Iris pigment epithelial cell (primary cell): Measurements from ENCODE around the gene LAMTOR5.
"Not testable (repeated sequence)": the region's sequence is repeated elsewhere in the genome, so short reads cannot be mapped to it uniquely, and the experiment has no call there.

Experiments used
- DNase-seq: peaks from one replicate; pipeline ENCODE4 v3.0.0-alpha.2; 2011; ENCODE audit warnings: low read depth

LAMTOR5 gene

DNA sequence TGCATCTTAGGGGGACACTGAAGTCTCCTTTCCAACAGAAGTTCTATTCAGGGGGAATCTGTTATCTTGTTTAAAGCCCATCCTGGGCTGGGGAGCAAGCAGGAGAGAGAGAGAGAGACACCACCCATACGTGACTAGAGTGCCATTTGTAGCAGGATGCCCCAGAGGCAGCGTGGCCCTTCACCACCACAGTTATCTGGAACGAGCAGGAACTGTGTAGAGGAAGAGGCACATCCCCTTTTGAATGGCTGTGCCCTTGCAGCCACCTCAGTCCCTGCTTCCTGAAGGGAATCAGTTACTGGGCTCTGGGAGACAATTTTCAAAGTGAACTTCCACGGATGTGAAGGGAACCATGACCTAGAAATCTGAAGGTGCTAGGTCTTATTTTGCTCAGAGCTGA, 19.4 kb upstream of the LAMTOR5 start:
- no peak for DNase-seq

GRCh38 chr1:110425612-110426152, 18.2 kb upstream of the LAMTOR5 start:
- no peak for DNase-seq

GRCh38 chr1:110424699-110425611, 17.5 kb upstream of the LAMTOR5 start:
- DNase-seq: peak; percentile 53

- peak; percentile 76 for DNase-seq
These were observed 13.6 kb upstream of the LAMTOR5 start for GRCh38 chr1:110420874-110421793.

- DNase-seq: no peak
These were observed 12.6 kb upstream of the LAMTOR5 start for GRCh38 chr1:110420023-110420662.

- DNase-seq: no peak
These were observed 11.2 kb upstream of the LAMTOR5 start for GRCh38 chr1:110418729-110419128.

DNA sequence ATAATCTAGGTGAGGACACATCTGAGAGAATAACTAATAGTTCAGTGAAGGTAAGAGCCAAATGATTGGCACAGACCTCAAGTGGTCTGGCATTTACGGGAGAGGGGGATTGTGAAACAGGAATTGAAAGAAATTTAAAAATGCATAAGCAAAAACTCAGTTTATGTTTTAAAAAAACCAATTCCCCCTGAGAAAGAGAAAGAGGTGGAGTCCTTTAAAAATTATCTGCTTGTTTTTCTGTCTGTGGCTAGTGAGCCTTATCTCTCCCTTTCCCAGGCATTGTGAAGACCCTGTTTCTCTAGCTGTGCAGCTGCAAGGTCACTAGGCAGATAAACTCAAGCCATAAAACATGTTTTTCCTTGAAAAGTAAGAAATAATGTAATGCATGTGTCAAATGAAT, 5.6 kb upstream of the LAMTOR5 start:
- DNase-seq: not testable (repeated sequence)

GRCh38 chr1:110412576-110412975, 5.1 kb upstream of the LAMTOR5 start:
- DNase-seq: peak; percentile 71

DNA sequence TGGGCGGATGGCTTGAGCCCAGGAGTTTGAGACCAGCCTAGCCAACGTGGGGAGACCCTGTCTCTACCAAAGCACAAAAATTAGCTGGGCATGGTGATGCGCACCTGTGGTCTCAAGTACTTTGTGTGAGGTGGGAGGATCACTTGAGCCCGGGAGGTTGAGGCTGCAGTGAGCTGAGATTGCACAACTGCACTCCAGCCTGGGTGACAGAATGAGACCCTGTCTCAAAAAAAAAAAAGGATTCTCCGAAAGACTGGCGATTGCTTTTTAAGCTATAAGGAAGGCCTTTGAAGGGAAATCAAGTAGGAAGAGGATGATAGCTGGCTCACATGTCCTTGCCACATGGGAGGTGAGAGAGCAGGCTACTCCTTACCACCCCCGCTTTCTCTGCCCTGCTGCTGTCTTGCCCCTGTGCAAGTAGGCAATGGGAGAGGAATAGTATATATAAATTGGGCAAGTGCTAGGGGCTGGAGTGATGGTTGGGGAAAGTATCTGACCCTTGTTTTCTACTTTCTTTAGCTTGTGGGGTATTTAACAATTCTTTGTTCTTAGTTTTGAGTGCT, 3.8 kb upstream of the LAMTOR5 start:
- no peak for DNase-seq

GRCh38 chr1:110409316-110409715, 1.8 kb upstream of the LAMTOR5 start:
- DNase-seq: no peak

GRCh38 chr1:110408488-110408887, 994 bp upstream of the LAMTOR5 start:
- DNase-seq: no peak

DNA sequence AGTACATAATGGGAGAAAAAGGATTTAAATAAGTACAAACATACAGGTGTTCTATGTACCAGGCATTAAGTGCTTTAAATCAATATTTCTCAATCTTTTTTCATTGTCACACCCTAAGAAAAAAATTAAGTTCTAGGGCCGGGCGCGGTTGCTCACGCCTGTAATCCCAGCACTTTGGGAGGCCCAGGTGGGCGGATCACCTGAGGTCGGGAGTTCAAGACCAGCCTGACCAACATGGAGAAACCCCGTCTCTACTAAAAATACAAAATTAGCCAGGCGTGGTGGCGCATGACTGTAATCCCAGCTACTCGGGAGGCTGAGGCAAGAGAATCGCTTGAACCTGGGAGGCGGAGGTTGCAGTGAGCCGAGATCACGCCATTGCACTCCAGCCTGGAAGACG, 1.1 kb downstream of the LAMTOR5 start:
- DNase-seq: not testable (repeated sequence)

DNA sequence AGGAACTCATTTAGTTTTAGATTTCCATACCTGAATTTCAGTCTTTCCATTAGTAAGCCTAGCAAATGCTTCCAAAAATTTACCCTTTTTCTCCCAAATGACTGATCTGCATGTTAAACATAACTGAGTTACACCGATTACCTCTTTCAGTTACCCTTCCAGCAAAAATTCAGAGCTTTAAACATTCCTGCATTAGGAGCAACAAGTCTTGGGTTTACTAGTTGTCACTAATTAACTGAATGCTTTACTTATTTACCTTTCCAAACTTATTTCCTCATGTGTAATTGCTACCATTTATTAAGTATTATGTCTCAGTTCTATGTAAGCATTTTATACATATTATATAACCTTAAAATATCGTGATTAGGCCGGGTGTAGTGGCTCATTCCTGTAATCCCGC, 3.1 kb downstream of the LAMTOR5 start:
- no peak for DNase-seq

DNA sequence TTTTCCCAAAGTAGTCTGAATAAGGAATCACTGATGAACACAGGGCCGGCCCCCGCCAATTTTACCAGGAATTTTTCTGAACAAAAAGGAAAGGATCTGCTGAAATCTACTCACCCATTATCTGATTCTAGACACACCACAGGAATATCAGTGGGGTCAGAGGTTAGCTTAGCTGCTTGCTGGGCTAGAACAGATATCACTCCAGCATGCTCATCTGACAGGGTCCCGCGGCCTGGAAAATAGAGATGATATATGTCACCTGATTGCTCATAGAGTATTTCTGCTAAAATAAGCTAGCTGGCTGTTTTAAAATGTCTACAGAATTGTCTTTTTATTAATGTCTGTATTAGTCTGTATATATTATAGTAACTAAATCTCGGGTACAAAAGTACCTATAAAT, 3.7 kb downstream of the LAMTOR5 start:
- no peak for DNase-seq

- DNase-seq: not testable (repeated sequence)
These were observed 11.1 kb downstream of the LAMTOR5 start for GRCh38 chr1:110396259-110396958.

DNA sequence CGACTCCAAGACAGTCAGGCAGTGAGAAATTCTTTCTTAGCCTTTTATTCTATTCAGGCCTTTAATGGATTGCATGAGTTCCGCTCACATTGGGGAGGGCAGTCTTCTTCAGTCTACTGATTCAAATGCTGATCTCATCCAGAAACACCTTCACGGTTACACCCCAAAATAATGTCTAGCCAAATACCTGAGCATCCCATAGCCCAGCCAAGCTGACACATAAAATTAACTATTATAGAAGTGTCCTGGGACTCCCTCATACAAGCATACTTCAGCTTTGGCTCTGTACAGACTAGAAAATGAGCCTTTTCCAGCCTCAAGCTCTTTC, 13.0 kb downstream of the LAMTOR5 start:
- DNase-seq: no peak

DNA sequence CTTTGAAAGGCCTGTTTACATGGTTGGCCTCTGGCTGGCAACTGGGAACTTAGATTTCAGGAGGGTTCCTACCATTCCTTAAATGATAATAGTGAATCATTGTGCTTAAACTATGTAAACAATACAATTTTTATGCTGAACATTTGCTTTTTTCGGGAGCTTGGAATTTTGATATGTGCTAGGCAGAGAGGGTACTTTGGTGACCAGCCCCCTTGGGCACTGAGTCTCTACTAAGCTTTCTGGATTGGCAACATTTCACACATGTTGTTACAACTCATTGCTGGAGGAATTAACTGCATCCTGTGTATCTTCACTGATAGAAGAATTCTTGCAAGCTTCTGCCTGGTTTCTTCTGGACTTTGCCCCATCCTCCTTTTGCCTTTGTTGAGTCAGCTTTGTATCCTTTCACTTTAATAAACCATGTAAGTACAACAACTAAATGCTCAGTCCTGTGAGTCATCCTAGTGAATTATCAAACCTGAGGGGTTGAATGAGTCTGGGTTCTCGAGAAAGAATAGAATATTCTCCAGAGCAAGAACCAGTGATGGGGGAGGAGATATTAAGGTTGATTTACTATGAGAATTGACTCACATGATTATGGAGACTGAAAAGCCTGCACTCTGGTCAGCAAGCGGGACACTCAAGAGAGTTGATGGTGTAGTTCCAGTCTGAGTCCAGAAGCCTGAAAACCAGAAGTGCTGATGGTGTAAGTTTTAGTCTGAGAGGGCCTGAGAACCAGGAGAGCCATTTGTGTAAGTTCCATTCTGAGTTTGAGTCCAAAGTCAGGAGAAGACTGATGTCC, 13.6 kb downstream of the LAMTOR5 start:
- DNase-seq: peak; percentile 94

GRCh38 chr1:110393286-110393685, 14.2 kb downstream of the LAMTOR5 start:
- no peak for DNase-seq

GRCh38 chr1:110390692-110391245, 16.7 kb downstream of the LAMTOR5 start, which contains the start of gene SLC16A4:
SLC16A4 (minus strand) TSS chr1:110391026; CDS start chr1:110389323, 1,703 bp downstream.
- DNase-seq: peak; percentile 91

DNA sequence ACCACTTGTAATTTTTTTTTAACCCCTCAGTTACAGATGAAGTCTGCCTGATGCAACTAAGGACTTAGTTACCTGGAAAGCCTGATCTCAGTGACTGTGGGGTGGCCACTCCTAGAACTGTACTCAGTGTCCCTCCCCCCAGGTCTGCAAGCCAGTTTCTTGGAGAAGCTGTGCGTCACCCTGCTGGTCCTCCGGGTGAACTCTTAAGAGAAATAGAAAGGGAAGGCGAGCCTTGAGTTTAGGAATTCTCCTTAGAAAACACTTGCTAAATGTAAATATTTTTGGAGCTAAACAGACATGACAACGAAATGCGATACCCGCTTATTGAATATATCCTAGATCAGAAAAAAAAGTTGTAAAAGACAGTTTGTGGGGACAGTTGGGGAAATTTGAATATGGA, 17.4 kb downstream of the LAMTOR5 start:
- DNase-seq: peak; percentile 96
